Measurements from ENCODE around the gene CALB2. TPM values are rescaled to one million over a fixed set of nuclear protein-coding genes. Genes with fewer than 3 reads are reported as not detected.

CALB2 gene
- total RNA-seq, 5 donors from 2014 or later (not counting 1 experiment from before 2014, with no cell fraction given) = not detected

DNA sequence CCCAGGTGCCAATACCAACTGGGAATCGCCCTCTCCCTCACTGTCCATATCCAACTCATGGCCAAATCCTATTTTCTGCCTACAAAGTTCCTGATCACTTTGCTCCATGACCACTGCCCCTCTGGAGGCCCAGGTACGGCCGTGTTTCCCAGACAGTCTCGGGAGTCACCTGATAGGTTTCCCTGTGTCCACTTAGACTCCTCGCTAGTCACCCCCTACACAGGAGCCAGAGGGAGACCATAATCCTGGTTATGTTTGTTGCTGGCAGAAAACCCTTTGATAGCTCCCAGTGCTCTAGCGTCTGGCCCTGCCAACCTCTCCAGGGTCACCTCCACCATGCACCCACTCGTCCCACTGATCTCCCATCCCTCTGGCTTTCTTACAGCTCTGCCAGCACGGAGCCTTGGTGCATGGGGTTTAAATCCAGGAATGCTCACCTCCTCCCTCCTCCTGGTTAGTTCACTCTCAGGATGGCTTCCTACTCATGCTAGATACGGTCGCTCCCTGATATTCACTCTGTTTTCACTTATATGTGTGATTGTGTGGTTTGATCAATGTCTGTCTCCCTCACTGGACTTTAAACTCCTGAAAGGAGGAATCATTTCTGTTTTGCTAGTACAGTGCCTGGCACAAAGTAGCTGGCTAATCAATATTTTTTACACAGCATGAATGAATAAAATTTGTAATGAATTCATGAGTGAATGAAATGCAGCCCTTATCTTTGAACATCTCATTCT is 7.5 kb upstream of the CALB2 start:
- Mint-ChIP-seq H3K9me3 (no peaks in the 10 kb centered on the region), H3K27ac (no peak overlapping the region), H3K4me1 (no peaks in the 10 kb centered on the region), H3K4me3 (no peak overlapping the region), H3K36me3 (no peaks in the 10 kb centered on the region), H3K27me3 (peaks cover 7 to 8% of the 10 kb centered on the region in 2 donors)
- Histone ChIP-seq H3K27me3 (replicated peaks in 1 of 2; ENCODE audit: control insufficient read depth in 2 of 2, extremely low read depth in 1 of 2, insufficient read depth in 2 of 2, low read length in 1 of 2) (peaks cover 0 to 24% of the 10 kb centered on the region in 2 experiments), H3K36me3 (ENCODE audit: control insufficient read depth in 2 of 2, extremely low read depth in 1 of 2, insufficient read depth in 1 of 2, low read length in 1 of 2) (no peaks in the 10 kb centered on the region), H3K9me3 (no peaks in the 10 kb centered on the region), H3K27ac (ENCODE audit: low read length) (no peak overlapping the region), H3K4me1 (ENCODE audit: control insufficient read depth in 1 of 2, extremely low read depth in 1 of 2, insufficient read depth in 2 of 2, low read length in 2 of 2) (no peaks in the 10 kb centered on the region), H3K4me3 (ENCODE audit: control insufficient read depth in 1 of 2, extremely low read depth in 1 of 2, low read length in 1 of 2) (no peak overlapping the region)
- 60% methylated on average over 5 of the region's 10 CpGs for WGBS (ENCODE audit: insufficient coverage)
- POLR2A ChIA-PET = no interaction called here
- CTCF ChIA-PET = no interaction called here
- DNase-seq (no peak), ATAC-seq (replicated peaks in 1 of 4) (no peak)

DNA sequence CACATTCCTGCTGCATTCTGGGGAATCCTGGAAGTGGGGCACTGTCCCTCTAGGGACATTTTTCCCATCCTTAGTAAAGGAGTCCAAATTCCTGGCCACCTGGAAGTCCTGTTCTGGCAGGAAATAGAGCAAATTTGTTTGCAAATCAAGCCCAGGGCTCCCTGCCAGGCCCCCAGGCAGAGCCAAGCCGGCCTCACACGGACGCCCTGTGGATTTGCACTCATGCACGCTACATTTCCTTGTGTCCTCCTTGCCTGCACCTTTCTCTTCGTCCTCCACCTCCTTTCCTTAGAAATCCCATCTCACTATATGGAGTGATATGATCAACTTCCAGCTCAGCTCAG is 7.0 kb upstream of the CALB2 start:
- Mint-ChIP-seq H3K36me3 (no peaks in the 10 kb centered on the region), H3K27me3 (peaks cover 7 to 8% of the 10 kb centered on the region in 2 donors), H3K4me3 (no peak overlapping the region), H3K4me1 (no peaks in the 10 kb centered on the region), H3K9me3 (no peaks in the 10 kb centered on the region), H3K27ac (no peak overlapping the region)
- POLR2A ChIA-PET = no interaction called here
- H3K27me3 ChIP-seq (replicated peaks in 1 of 2; ENCODE audit: control insufficient read depth in 2 of 2, extremely low read depth in 1 of 2, insufficient read depth in 2 of 2, low read length in 1 of 2) = peaks cover 0 to 24% of the 10 kb centered on the region in 2 experiments
- DNase-seq (no peak), ATAC-seq (replicated peaks in 1 of 4) (no peak)
- no peak overlapping the region for H3K4me3 ChIP-seq (ENCODE audit: control insufficient read depth in 1 of 2, extremely low read depth in 1 of 2, low read length in 1 of 2)
- 50% methylated on average over 2 of the region's 5 CpGs for WGBS (ENCODE audit: insufficient coverage)
- no peak overlapping the region for H3K27ac ChIP-seq (ENCODE audit: low read length)
- CTCF ChIA-PET = no interaction called here
- no peaks in the 10 kb centered on the region for H3K4me1 ChIP-seq (ENCODE audit: control insufficient read depth in 1 of 2, extremely low read depth in 1 of 2, insufficient read depth in 2 of 2, low read length in 2 of 2)
- H3K9me3 ChIP-seq = no peaks in the 10 kb centered on the region
- H3K36me3 ChIP-seq (ENCODE audit: control insufficient read depth in 2 of 2, extremely low read depth in 1 of 2, insufficient read depth in 1 of 2, low read length in 1 of 2) = no peaks in the 10 kb centered on the region

DNA sequence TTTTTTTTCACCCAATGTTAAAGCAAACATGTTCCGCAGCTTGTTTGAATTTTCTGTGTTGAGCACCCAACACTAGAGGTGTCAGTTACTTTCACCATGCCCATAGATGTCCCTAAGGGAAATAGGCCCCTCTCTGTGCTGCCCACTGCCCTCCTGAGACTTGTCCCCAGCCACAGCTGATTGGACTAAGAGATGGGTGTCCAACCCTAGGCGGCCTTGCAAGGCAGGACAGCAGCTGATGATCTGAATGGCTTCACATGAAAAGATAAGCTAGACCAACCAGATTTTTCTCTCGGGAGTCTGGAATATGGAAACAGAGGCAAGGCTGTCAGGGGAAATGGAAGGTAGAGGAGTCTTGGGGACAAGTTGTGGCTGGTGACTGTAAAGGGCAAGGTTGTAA is 6.1 kb upstream of the CALB2 start:
- WGBS (ENCODE audit: insufficient coverage) = 67% methylated on average over 2 of the region's 3 CpGs

DNA sequence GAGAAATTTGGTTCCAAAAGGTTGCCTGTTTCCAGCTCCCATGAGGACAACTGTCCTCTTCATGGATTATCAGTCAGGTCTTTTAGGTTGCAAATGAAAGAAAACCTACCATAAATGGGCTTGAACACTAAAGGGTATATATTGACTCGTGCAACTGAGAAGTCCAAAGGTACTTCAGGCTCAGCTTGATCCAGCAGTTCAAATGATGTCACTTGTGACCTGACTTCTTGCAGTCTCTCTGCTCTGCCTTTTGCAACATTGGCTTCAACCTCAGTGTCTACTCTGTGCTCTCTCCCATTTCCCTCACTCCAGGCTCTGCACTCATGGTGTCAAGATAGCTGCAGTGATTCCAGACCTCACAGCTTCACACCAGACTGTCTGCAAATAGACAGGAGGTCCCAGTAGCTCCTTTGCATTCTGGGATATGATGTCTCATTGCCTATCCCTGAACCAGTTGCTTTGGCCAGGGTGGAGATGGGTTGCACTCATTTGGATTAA is 5.5 kb upstream of the CALB2 start:
- Histone ChIP-seq H3K9me3 (no peaks in the 10 kb centered on the region), H3K4me3 (ENCODE audit: control insufficient read depth in 1 of 2, extremely low read depth in 1 of 2, low read length in 1 of 2) (no peak overlapping the region), H3K27me3 (replicated peaks in 1 of 2; ENCODE audit: control insufficient read depth in 2 of 2, extremely low read depth in 1 of 2, insufficient read depth in 2 of 2, low read length in 1 of 2) (peaks cover 4 to 29% of the 10 kb centered on the region in 2 experiments), H3K36me3 (ENCODE audit: control insufficient read depth in 2 of 2, extremely low read depth in 1 of 2, insufficient read depth in 1 of 2, low read length in 1 of 2) (no peaks in the 10 kb centered on the region), H3K4me1 (ENCODE audit: control insufficient read depth in 1 of 2, extremely low read depth in 1 of 2, insufficient read depth in 2 of 2, low read length in 2 of 2) (peaks cover 0 to 3% of the 10 kb centered on the region in 2 experiments), H3K27ac (ENCODE audit: low read length) (no peak overlapping the region)
- CTCF ChIA-PET = no interaction called here
- H3K27me3 Mint-ChIP-seq = peaks cover 8 to 9% of the 10 kb centered on the region in 2 donors
- no peaks in the 10 kb centered on the region for H3K9me3 Mint-ChIP-seq
- POLR2A ChIA-PET = no interaction called here
- H3K36me3 Mint-ChIP-seq = no peaks in the 10 kb centered on the region
- H3K27ac Mint-ChIP-seq = no peak overlapping the region
- no peak overlapping the region for H3K4me3 Mint-ChIP-seq
- ATAC-seq (replicated peaks in 1 of 4) (no peak), DNase-seq (no peak)
- WGBS (ENCODE audit: insufficient coverage) = 29% methylated on average over 1 of the region's 1 CpG
- H3K4me1 Mint-ChIP-seq = peaks cover 0 to 1% (median 0%) of the 10 kb centered on the region in 3 donors

More for the DNA sequence above, 6.1 kb upstream of the CALB2 start:
- H3K4me3 ChIP-seq (ENCODE audit: control insufficient read depth in 1 of 2, extremely low read depth in 1 of 2, low read length in 1 of 2) = no peak overlapping the region
- ATAC-seq (replicated peaks in 1 of 4) (no peak), DNase-seq (no peak)
- no peak overlapping the region for H3K27ac ChIP-seq (ENCODE audit: low read length)
- Mint-ChIP-seq H3K27ac (no peak overlapping the region), H3K36me3 (no peaks in the 10 kb centered on the region), H3K9me3 (no peaks in the 10 kb centered on the region), H3K4me1 (no peaks in the 10 kb centered on the region), H3K4me3 (no peak overlapping the region), H3K27me3 (peaks cover 7 to 8% of the 10 kb centered on the region in 2 donors)
- ChIA-PET POLR2A (no interaction called here), CTCF (interaction anchor here in 1 of 2 donors (0.5 kb wide), 1 partner anchor 59 kb away, joined by 6 read pairs; no protein-coding TSS in a partner anchor)
- no peaks in the 10 kb centered on the region for H3K36me3 ChIP-seq (ENCODE audit: control insufficient read depth in 2 of 2, extremely low read depth in 1 of 2, insufficient read depth in 1 of 2, low read length in 1 of 2)
- H3K27me3 ChIP-seq (replicated peaks in 1 of 2; ENCODE audit: control insufficient read depth in 2 of 2, extremely low read depth in 1 of 2, insufficient read depth in 2 of 2, low read length in 1 of 2) = peaks cover under 1 to 23% of the 10 kb centered on the region in 2 experiments
- no peaks in the 10 kb centered on the region for H3K9me3 ChIP-seq
- H3K4me1 ChIP-seq (ENCODE audit: control insufficient read depth in 1 of 2, extremely low read depth in 1 of 2, insufficient read depth in 2 of 2, low read length in 2 of 2) = no peaks in the 10 kb centered on the region

DNA sequence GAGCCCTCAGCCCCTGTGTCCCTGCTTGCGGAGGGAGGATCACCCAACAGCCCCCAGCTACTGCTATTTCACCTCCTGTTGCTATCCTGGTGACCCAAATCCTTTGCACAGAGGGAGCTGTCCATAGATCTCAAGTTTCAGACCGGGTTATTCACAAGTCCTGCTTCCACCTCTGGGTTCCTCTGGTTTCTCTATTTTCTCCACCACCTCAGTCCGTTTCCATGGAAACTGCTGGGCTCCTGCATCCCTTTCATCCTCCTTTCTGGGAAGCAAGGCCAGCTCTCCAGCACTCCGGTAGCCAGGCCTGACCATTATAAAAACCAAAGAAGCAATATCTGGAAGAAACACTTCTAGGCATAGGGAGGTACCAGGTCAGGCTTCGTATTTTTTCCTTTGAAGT is 4.8 kb upstream of the CALB2 start:
- Mint-ChIP-seq H3K36me3 (no peaks in the 10 kb centered on the region), H3K9me3 (no peaks in the 10 kb centered on the region), H3K4me1 (peaks cover 0 to 5% (median 0%) of the 10 kb centered on the region in 3 donors), H3K27ac (no peak overlapping the region), H3K4me3 (no peak overlapping the region), H3K27me3 (peaks cover 12 to 13% of the 10 kb centered on the region in 2 donors)
- ATAC-seq (replicated peaks in 1 of 4) (no peak), DNase-seq (no peak)
- no peak overlapping the region for H3K27ac ChIP-seq (ENCODE audit: low read length)
- ChIA-PET CTCF (no interaction called here), POLR2A (no interaction called here)
- H3K36me3 ChIP-seq (ENCODE audit: control insufficient read depth in 2 of 2, extremely low read depth in 1 of 2, insufficient read depth in 1 of 2, low read length in 1 of 2) = no peaks in the 10 kb centered on the region
- H3K9me3 ChIP-seq = no peaks in the 10 kb centered on the region
- peaks cover 0 to 9% of the 10 kb centered on the region in 2 experiments for H3K4me1 ChIP-seq (ENCODE audit: control insufficient read depth in 1 of 2, extremely low read depth in 1 of 2, insufficient read depth in 2 of 2, low read length in 2 of 2)
- no peak overlapping the region for H3K4me3 ChIP-seq (ENCODE audit: control insufficient read depth in 1 of 2, extremely low read depth in 1 of 2, low read length in 1 of 2)
- 73% methylated on average over 5 of the region's 5 CpGs for WGBS (ENCODE audit: insufficient coverage)
- peaks cover 4 to 29% of the 10 kb centered on the region in 2 experiments for H3K27me3 ChIP-seq (replicated peaks in 1 of 2; ENCODE audit: control insufficient read depth in 2 of 2, extremely low read depth in 1 of 2, insufficient read depth in 2 of 2, low read length in 1 of 2)

DNA sequence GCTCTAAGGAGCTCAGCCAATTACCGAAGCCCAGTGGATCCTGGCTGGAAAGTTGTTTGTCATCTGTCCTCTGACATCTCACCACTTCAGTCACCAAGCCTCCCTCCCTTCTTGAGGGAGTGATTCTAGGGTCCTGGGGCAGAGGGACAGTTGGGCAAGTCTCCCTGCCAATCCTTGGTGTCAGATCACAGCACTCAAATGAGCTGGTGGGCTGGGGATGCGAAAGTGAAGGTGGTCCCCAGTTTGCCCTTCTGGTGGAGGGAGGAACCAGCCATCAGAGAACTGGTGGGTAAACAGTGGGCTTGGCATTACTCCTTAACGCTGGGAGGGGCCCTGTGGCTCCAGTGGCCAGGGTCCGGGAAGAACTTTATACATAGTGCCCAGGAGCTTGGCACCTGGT is 4.4 kb upstream of the CALB2 start:
- peaks cover 0 to 12% of the 10 kb centered on the region in 2 experiments for H3K4me1 ChIP-seq (ENCODE audit: control insufficient read depth in 1 of 2, extremely low read depth in 1 of 2, insufficient read depth in 2 of 2, low read length in 2 of 2)
- no peak overlapping the region for H3K4me3 ChIP-seq (ENCODE audit: control insufficient read depth in 1 of 2, extremely low read depth in 1 of 2, low read length in 1 of 2)
- ChIA-PET POLR2A (no interaction called here), CTCF (no interaction called here)
- no peaks in the 10 kb centered on the region for H3K36me3 ChIP-seq (ENCODE audit: control insufficient read depth in 2 of 2, extremely low read depth in 1 of 2, insufficient read depth in 1 of 2, low read length in 1 of 2)
- Mint-ChIP-seq H3K4me3 (no peak overlapping the region), H3K27me3 (peaks cover 13 to 14% of the 10 kb centered on the region in 2 donors), H3K36me3 (no peaks in the 10 kb centered on the region), H3K9me3 (no peaks in the 10 kb centered on the region), H3K4me1 (peaks cover 0 to 5% (median 0%) of the 10 kb centered on the region in 3 donors), H3K27ac (no peak overlapping the region)
- no peaks in the 10 kb centered on the region for H3K9me3 ChIP-seq
- peaks cover 4 to 32% of the 10 kb centered on the region in 2 experiments for H3K27me3 ChIP-seq (replicated peaks in 1 of 2; ENCODE audit: control insufficient read depth in 2 of 2, extremely low read depth in 1 of 2, insufficient read depth in 2 of 2, low read length in 1 of 2)
- no peak overlapping the region for H3K27ac ChIP-seq (ENCODE audit: low read length)
- ATAC-seq (replicated peaks in 1 of 4) = no peak
- no peak for DNase-seq
- WGBS (ENCODE audit: insufficient coverage) = 44% methylated on average over 1 of the region's 4 CpGs
